Activated CD8-positive, alpha-beta T cell treated with anti-CD3 and anti-CD28 coated beads, Interleukin-2, amount 10 ng/mL, durations not matched to agents 7 days and 5 days (primary cell): Measurements from ENCODE around the gene TRIM9. TPM values are rescaled to one million over a fixed set of nuclear protein-coding genes. Genes with fewer than 3 reads are reported as not detected.

ENCODE experiments used
- total RNA-seq, 2 experiments: library from RNA; stranded (reverse); gene quantifications; one replicate each; pipeline ENCODE4 v1.2.3, GENCODE V29; 2021

Gene TRIM9
- total RNA-seq, 2 experiments from 2014 or later: 0.63 to 0.73 TPM

Other genes starting within 250 kb of the TRIM9 start
- not detected for gene ABHD12B, start 223.1 kb downstream of the TRIM9 start, total RNA-seq
- gene PYGL, start 150.6 kb downstream of the TRIM9 start, total RNA-seq: not detected
- 10 to 100 TPM; 47.3 to 47.9 TPM for gene TMX1, start 145.1 kb upstream of the TRIM9 start, total RNA-seq